Measurements from ENCODE around the gene ITSN1.

The ITSN1 gene

GRCh38 chr21:33817138-33817537 lies 174.8 kb downstream of the ITSN1 start:
- DNase-seq = no peak

GRCh38 chr21:33817663-33818451 lies 175.6 kb downstream of the ITSN1 start:
- DNase-seq = no peak

DNA sequence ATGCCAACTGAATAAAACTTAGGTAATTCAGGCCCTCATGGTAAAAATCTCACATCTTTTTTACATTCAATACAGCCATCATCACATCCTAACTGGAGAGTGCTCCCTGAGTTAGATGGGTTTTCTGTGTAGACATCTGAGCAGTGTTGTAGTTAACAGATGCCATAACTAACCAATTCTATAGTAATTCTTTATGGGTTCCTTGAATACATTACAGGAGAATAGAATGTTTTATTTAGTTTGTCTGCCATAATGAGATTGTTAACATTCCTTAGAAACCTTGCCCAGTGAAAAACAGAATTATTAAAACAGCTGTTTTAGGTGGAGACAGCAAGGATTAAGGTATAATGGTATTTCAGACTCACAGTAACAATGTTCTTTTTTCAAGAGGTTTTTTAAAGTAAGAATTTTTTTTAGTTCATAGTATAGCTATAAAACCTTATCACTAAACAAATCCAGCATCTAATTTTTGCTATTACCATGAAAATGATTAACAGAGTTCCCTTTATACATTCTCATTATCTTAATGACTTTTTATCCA lies 178.0 kb downstream of the ITSN1 start:
- no peak for DNase-seq

DNA sequence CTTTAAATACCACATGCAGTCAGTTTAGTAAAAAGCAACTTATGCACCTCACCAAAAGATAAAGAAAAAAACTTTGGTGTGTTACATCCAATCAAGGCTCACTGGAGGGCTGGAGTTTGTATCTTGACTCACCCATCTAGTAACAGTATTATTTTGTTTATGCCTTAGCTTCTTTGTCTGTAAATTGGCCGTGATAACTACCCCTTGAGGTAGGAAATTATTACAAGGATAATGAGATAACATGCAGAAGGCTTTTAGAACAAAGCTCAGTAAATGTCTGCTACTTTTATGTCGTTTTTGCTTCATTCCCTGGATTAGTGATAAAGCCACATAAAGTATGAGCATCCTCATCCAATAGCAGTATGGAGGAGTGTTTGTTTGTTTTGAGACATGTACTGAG lies 178.5 kb downstream of the ITSN1 start:
- DNase-seq = no peak

DNA sequence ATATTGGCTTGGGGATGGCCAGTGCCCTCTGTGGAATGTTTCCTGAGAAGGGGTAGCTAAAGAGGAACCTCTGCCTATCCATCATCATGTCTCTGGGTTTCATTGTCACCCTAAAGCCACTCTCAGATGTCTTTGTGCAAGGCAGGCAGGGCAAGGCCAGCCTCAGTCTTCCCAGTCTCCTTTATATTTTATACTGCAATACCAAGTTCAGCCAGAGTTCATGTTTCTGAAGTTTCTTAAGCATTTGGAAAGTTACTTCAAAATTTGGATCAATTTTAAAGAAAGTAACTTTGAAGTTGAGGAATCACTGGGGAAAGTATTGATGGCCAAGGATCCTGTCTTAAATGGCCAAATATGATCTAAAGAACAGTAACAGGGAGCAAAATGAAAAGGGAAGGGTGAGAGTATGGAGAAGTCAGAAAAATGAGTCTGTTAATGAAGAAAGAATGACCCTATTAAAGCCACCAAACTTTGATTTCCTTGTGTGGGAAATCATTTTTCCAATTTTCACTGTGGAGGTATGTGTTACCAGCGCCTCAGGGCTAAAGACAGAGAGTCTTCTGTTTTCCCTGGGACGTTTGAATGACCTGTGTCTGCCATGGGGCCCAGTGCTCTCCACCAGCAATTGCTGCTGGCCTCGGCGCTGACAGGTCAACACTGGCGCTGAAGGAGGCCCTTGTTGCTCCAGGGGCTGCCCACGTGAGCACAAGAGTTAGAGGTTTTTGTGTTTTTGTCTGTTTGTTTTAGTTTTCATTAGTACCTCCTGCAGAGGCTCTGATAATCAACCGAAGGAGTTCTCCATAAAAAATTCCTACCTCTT lies 179.4 kb downstream of the ITSN1 start:
- DNase-seq = no peak

- no peak for DNase-seq
Observed at GRCh38 chr21:33824156-33824941, 182.0 kb downstream of the ITSN1 start.

DNA sequence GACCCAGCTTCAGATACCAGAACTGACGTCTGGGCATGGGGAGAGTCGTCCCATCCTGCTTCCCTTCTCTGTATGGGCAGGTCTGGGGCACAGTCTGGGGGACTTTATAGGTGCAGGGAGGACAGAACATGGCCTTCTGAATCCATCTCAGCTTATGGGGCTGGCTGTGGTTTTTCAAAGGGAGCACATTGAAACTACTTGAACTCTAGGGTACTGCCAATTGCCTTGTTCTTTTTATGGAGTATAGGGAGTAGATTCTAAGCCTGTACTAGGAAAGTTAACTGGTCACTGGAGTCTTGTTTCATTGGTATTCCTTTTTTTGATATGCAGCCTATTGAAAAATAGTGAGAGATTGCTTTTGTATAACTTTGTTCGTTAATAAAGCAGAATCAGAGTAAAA lies 183.1 kb downstream of the ITSN1 start:
- no peak for DNase-seq

DNA sequence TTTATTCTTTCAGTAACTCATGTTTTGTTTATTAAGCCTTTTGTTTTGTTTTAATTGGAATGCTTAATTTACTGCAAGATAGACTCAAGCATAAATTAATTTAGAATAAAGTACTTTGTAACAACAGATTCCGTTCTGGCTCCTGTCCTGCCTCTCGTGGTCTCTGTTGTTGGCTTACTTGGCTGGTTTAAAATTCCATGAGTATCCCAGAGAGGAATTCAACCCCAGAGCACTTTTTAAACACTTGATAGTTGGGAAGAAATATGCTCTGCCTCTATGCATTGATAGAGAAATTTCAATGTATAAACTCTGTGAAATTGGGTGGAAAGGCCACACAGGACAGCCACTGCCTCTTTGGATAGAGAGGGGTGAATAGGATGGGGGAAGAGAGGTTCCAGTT lies 183.6 kb downstream of the ITSN1 start:
- no peak for DNase-seq

GRCh38 chr21:33828083-33828482 lies 185.8 kb downstream of the ITSN1 start:
- DNase-seq = no peak

- no peak for DNase-seq
Observed at GRCh38 chr21:33828577-33828976, 186.3 kb downstream of the ITSN1 start.

DNA sequence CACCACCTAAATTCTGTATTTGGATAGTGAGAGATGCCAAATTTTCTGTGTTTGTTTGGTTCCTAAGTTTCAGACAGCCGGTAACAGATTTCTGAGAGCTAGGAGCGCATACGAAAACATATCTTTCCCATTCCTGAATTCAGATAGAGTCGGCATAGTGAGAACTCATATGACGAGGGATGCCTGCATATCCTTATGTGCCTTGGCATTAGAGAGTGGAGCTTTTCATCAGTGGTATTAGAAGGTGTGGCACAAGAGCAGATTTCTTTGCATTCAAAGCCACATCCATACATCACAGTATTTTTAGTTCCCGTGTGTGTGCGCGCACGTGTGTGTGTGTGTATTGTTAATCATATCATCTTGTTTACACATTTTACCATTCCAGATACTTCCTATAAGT lies 187.5 kb downstream of the ITSN1 start:
- DNase-seq = no peak

DNA sequence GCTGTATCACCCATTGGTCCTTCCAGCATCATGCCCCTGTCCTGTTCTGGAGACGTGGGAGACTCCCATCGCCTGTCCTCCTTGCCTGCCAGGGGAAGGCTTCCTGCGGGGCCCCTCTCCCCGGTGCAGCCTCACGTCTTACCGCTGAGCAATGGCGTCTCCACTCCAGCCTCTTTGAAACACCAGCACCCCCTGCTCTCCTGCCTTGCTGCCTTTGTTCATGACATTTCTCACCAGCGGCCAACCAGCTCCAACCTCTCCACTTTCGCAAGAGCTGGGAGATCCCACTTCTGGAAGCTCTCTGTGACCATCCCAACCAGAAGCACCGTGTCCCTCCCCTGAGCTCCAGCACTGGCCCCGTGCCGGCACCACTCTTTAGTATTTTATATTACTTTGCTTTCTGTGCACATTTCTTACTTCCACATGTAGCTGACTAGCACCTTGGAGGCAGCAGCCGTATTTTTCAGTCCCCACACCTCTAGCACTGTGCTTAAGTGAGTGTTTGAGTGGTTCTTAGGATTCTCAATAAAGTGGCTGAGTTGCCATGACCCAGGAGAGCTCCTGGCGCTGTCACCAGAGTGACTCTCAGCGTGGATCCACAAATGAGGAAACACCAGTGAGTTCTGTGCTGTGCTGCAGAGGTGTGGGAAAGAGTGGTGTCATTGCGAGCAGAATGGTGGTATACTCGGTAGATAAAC lies 189.8 kb downstream of the ITSN1 start:
- DNase-seq = no peak

DNA sequence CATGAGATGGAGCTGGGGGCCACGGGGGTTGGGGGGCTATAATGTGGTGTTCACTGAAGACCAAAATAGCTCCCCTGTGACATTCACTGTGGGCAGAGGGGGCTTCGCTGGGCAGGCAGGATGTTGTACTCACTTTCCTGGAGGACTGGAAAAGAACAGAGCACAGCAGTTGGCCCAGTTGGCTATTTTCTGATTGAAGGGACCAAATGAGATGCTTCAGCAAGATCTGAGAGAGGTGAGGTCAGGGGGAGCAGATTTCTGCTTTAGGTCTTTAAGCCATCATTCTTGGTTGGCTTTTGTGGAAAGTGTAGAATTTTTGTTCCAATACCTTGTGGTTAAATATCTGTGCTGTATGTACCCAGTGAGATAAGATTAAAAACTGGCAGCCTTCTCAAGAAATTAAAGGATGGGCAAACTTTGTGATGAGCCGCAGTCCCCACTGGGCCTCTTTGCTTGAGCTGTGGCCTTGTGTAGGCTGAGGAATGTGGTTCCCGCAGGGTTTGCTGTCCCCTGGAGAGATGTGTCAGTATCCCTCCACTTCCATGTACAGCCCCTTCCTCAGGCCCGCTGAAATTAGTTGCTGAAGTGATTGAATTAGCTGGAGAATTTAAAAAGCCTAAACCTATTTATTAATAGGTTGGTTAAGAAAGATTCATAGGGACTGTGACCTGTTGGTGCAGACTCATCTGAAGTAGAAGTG lies 192.7 kb downstream of the ITSN1 start:
- DNase-seq = no peak

GRCh38 chr21:33835920-33836319 lies 193.6 kb downstream of the ITSN1 start:
- no peak for DNase-seq

DNA sequence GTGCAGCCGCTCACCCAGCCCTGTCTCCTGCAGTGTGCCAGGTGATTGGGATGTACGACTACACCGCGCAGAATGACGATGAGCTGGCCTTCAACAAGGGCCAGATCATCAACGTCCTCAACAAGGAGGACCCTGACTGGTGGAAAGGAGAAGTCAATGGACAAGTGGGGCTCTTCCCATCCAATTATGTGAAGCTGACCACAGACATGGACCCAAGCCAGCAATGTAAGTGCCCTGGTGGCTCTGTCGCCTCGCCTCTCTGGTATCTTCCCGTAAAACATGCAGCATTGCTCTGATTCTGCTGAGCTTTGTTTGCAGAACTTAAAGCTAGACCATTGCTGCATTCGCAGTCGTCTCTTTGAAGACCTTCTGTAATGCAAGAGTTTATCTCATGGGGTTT lies 194.1 kb downstream of the ITSN1 start:
- no peak for DNase-seq

- DNase-seq = no peak
Observed at GRCh38 chr21:33839167-33839716, 196.9 kb downstream of the ITSN1 start.

- no peak for DNase-seq
Observed at GRCh38 chr21:33839806-33840205, 197.5 kb downstream of the ITSN1 start.

DNA sequence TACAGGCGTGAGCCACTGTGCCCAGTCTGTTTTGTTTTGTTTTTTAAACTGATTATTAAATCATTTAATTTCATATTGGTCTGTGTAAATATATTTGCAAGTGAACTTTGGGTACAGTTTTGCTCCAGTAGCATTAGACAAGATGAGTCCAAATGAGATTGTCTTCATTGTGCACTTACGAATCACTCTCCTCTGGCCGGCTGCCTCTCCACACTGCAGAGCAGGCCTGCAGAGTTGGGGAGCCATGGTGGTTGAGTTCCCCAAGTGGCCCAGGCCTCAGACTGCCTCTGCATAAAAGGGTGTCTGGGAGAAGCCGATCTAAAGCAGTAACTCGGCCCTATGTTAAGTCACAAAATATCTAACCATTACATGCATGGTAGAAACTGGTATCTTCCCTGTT lies 198.5 kb downstream of the ITSN1 start:
- no peak for DNase-seq

GRCh38 chr21:33841561-33841960 lies 199.3 kb downstream of the ITSN1 start:
- DNase-seq = no peak

DNA sequence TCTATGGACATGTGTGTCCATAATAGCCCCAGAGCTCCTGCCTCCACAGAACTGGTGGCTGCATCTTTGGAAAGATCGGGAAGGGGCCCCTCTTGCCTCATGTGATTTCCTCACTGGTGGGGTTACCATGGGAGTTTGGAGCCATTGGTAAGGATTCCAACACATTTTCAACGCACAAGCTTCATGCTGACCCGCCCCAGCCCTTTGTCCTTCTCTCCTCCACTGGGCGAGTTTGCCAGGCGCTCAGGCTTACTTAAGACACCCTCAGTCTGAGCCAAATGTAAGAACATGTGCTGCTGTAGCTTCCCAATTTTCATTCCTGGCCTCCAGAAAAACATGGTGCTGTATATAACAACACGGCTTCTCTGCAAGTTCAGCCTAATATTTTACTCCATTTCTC lies 200.9 kb downstream of the ITSN1 start:
- DNase-seq = no peak

GRCh38 chr21:33844104-33844889 lies 202.0 kb downstream of the ITSN1 start:
- DNase-seq = no peak

Data from NCI-H1436 (cell line).